SK-N-SH treated with all-trans-retinoic acid at 6 μM for 48 hours (cell line): ENCODE data around the gene PCDHGA5.

Experiments used
- ATAC-seq: fragments of 200-7000 bp; cut with Tn5 transposase; 3 replicates; pipeline ENCODE4 v1.9.1; 2020; ENCODE audit warnings: mild to moderate bottlenecking, moderate library complexity
- ARNTL ChIP-seq: fragments of 450-650 bp; formaldehyde crosslinking; IDR thresholded peaks from 2 replicates; pipeline ENCODE4 v1.5.0; 2020; ENCODE audit warnings: low read depth, mild to moderate bottlenecking, moderate library complexity, borderline replicate concordance
- BACH2 ChIP-seq: fragments of 250-450 bp; sonication (Bioruptor Pico); IDR thresholded peaks from 2 replicates; pipeline ENCODE4 v1.9.0; 2021; ENCODE audit warnings: mild to moderate bottlenecking, borderline replicate concordance
- CREB5 ChIP-seq: fragments of 250-450 bp; sonication (Bioruptor Pico); IDR thresholded peaks from 2 replicates; pipeline ENCODE4 v1.5.1; 2020; ENCODE audit warnings: low read depth, mild to moderate bottlenecking, moderate library complexity
- CSDC2 ChIP-seq: fragments of 250-450 bp; sonication (Bioruptor Pico); IDR thresholded peaks from 2 replicates; pipeline ENCODE4 v1.5.0; 2020; ENCODE audit warnings: mild to moderate bottlenecking, moderate library complexity
- CSRNP3 ChIP-seq: fragments of 250-450 bp; sonication (Bioruptor Pico); IDR thresholded peaks from 2 replicates; pipeline ENCODE4 v1.5.1; 2021; ENCODE audit warnings: mild to moderate bottlenecking, moderate library complexity
- ESRRG ChIP-seq: fragments of 250-450 bp; sonication (Bioruptor Pico); IDR thresholded peaks from 2 replicates; pipeline ENCODE4 v1.6.1; 2021; ENCODE audit warnings: mild to moderate bottlenecking
- GLIS3 ChIP-seq: fragments of 250-450 bp; sonication (Bioruptor Pico); IDR thresholded peaks from 2 replicates; pipeline ENCODE4 v1.5.0; 2020; ENCODE audit warnings: mild to moderate bottlenecking, moderate library complexity
- OSR1 ChIP-seq: fragments of 250-450 bp; sonication (Bioruptor Pico); IDR thresholded peaks from 2 replicates; pipeline ENCODE4 v1.8.0; 2022; ENCODE audit warnings: moderate library complexity, mild to moderate bottlenecking, inconsistent platforms
- PATZ1 ChIP-seq: fragments of 250-450 bp; sonication (Bioruptor Pico); IDR thresholded peaks from 2 replicates; pipeline ENCODE4 v1.8.0; 2020; ENCODE audit warnings: mild to moderate bottlenecking, moderate library complexity, borderline replicate concordance
- POU6F1 ChIP-seq: fragments of 250-450 bp; sonication (Bioruptor Pico); IDR thresholded peaks from 2 replicates; pipeline ENCODE4 v1.8.0; 2021; ENCODE audit warnings: low read depth, mild to moderate bottlenecking, moderate library complexity, borderline replicate concordance
- PPARA ChIP-seq: fragments of 250-450 bp; sonication (Bioruptor Pico); IDR thresholded peaks from 2 replicates; pipeline ENCODE4 v1.5.0; 2020; ENCODE audit warnings: mild to moderate bottlenecking, borderline replicate concordance
- RARB ChIP-seq: fragments of 250-450 bp; sonication (Bioruptor Pico); IDR thresholded peaks from 2 replicates; pipeline ENCODE4 v1.8.0; 2021; ENCODE audit warnings: mild to moderate bottlenecking, moderate library complexity
- SNAI2 ChIP-seq: fragments of 250-450 bp; sonication (Bioruptor Pico); IDR thresholded peaks from 2 replicates; pipeline ENCODE4 v1.5.0; 2020; ENCODE audit warnings: mild to moderate bottlenecking, moderate library complexity
- TCF4 ChIP-seq: fragments of 250-450 bp; sonication (Bioruptor Pico); IDR thresholded peaks from 2 replicates; pipeline ENCODE4 v1.8.0; 2021; ENCODE audit warnings: mild to moderate bottlenecking, moderate library complexity, borderline replicate concordance
- TOX ChIP-seq: fragments of 250-450 bp; sonication (Bioruptor Pico); IDR thresholded peaks from 2 replicates; pipeline ENCODE4 v1.8.0; 2021; ENCODE audit warnings: mild to moderate bottlenecking, moderate library complexity, borderline replicate concordance
- TSHZ2 ChIP-seq: fragments of 250-450 bp; sonication (Bioruptor Pico); IDR thresholded peaks from 2 replicates; pipeline ENCODE4 v1.5.0; 2020; ENCODE audit warnings: mild to moderate bottlenecking, moderate library complexity
- ZC3H10 ChIP-seq: fragments of 250-450 bp; sonication (Bioruptor Pico); IDR thresholded peaks from 2 replicates; pipeline ENCODE4 v1.5.1; 2021; ENCODE audit warnings: mild to moderate bottlenecking, moderate library complexity
- ZFP3 ChIP-seq: fragments of 250-450 bp; sonication (Bioruptor Pico); IDR thresholded peaks from 2 replicates; pipeline ENCODE4 v1.5.0; 2020; ENCODE audit warnings: mild to moderate bottlenecking, moderate library complexity
- ZFP30 ChIP-seq: fragments of 450-650 bp; formaldehyde crosslinking; IDR thresholded peaks from 2 replicates; pipeline ENCODE4 v1.5.0; 2022; ENCODE audit warnings: mild to moderate bottlenecking, moderate library complexity
- ZNF70 ChIP-seq: fragments of 450-650 bp; formaldehyde crosslinking; IDR thresholded peaks from 2 replicates; pipeline ENCODE4 v1.5.0; 2020; ENCODE audit warnings: mild to moderate bottlenecking, moderate library complexity
- ZNF8 ChIP-seq: fragments of 450-650 bp; formaldehyde crosslinking; IDR thresholded peaks from 2 replicates; pipeline ENCODE4 v1.5.0; 2020; ENCODE audit warnings: mild to moderate bottlenecking, moderate library complexity

The PCDHGA5 gene

GRCh38 chr5:141355641-141356040 is 8.3 kb upstream of the PCDHGA5 start:
- no peak for ATAC-seq
- no peak for TF ChIP-seq SNAI2 (CRISPR knock-in tag)
- TF ChIP-seq TCF4 = no peak
- no peak for TF ChIP-seq PPARA (CRISPR knock-in tag)
- TF ChIP-seq GLIS3 (CRISPR knock-in tag) = no peak
- TF ChIP-seq BACH2 (CRISPR knock-in tag) = no peak
- no peak for TF ChIP-seq CSRNP3 (CRISPR knock-in tag)
- TF ChIP-seq ESRRG (CRISPR knock-in tag) = no peak
- TF ChIP-seq TSHZ2 (CRISPR knock-in tag) = no peak
- TF ChIP-seq ZFP30 (CRISPR knock-in tag) = no peak
- no peak for TF ChIP-seq ZNF70 (CRISPR knock-in tag)
- TF ChIP-seq CSDC2 (CRISPR knock-in tag) = no peak
- no peak for TF ChIP-seq ZNF8 (CRISPR knock-in tag)
- no peak for TF ChIP-seq ZC3H10 (CRISPR knock-in tag)
- no peak for TF ChIP-seq CREB5 (CRISPR knock-in tag)
- TF ChIP-seq RARB (CRISPR knock-in tag) = no peak
- no peak for TF ChIP-seq POU6F1 (CRISPR knock-in tag)
- TF ChIP-seq, all 23 proteins: peak for 0

- ATAC-seq = no peak
- TF ChIP-seq ZC3H10 (CRISPR knock-in tag) = no peak
- TF ChIP-seq TOX (CRISPR knock-in tag) = no peak
- TF ChIP-seq CSDC2 (CRISPR knock-in tag) = no peak
- TF ChIP-seq OSR1 (CRISPR knock-in tag) = no peak
- TF ChIP-seq SNAI2 (CRISPR knock-in tag) = no peak
- no peak for TF ChIP-seq PPARA (CRISPR knock-in tag)
- no peak for TF ChIP-seq CREB5 (CRISPR knock-in tag)
- no peak for TF ChIP-seq RARB (CRISPR knock-in tag)
Observed at GRCh38 chr5:141356133-141356532, 7.8 kb upstream of the PCDHGA5 start.

- no peak for ATAC-seq
- no peak for TF ChIP-seq BACH2 (CRISPR knock-in tag)
- no peak for TF ChIP-seq ZFP30 (CRISPR knock-in tag)
- TF ChIP-seq PATZ1 (CRISPR knock-in tag) = no peak
- TF ChIP-seq ZFP3 (CRISPR knock-in tag) = no peak
- no peak for TF ChIP-seq PPARA (CRISPR knock-in tag)
- TF ChIP-seq ESRRG (CRISPR knock-in tag) = no peak
- no peak for TF ChIP-seq SNAI2 (CRISPR knock-in tag)
- TF ChIP-seq ARNTL (CRISPR knock-in tag) = no peak
Observed at GRCh38 chr5:141356950-141357349, 7.0 kb upstream of the PCDHGA5 start.
